NB4 (cell line): ENCODE measurements around the gene ARHGAP5.

Experiments used
- DNase-seq: peaks from one replicate; pipeline ENCODE4 v3.0.0; 2010; ENCODE audit warnings: low read depth
- H3K4me3 ChIP-seq: one replicate; pipeline ENCODE4 v1.5.1; 2011; ENCODE audit warnings: mild to moderate bottlenecking, low read depth, low read length, moderate library complexity
- MAX ChIP-seq: IDR thresholded peaks from 2 replicates; pipeline ENCODE4 v1.6.1; 2011; ENCODE audit warnings: low read depth, low read length
- MYC ChIP-seq: IDR thresholded peaks from 2 replicates; pipeline ENCODE4 v1.6.1; 2011; ENCODE audit warnings: low read depth, low read length
- POLR2A ChIP-seq: IDR thresholded peaks from 2 replicates; pipeline ENCODE4 v1.6.1; 2011; ENCODE audit warnings: mild to moderate bottlenecking; ENCODE audit not compliant: insufficient read length; ENCODE audit errors: extremely low read depth
- TF ChIP-seq, protein P1 (sequence below): IDR thresholded peaks from one replicate; pipeline ENCODE4 v1.5.1; 2012; ENCODE audit warnings: low read depth, low read length

ARHGAP5 gene

GRCh38 chr14:32203928-32204357 is 126.8 kb downstream of the ARHGAP5 start:
- H3K4me3 ChIP-seq: peak overlapping the region; percentile 69
- peak; percentile 20 for DNase-seq
- TF ChIP-seq MAX (no peak), POLR2A (no peak), MYC (no peak)
- TF ChIP-seq, protein P1, sequence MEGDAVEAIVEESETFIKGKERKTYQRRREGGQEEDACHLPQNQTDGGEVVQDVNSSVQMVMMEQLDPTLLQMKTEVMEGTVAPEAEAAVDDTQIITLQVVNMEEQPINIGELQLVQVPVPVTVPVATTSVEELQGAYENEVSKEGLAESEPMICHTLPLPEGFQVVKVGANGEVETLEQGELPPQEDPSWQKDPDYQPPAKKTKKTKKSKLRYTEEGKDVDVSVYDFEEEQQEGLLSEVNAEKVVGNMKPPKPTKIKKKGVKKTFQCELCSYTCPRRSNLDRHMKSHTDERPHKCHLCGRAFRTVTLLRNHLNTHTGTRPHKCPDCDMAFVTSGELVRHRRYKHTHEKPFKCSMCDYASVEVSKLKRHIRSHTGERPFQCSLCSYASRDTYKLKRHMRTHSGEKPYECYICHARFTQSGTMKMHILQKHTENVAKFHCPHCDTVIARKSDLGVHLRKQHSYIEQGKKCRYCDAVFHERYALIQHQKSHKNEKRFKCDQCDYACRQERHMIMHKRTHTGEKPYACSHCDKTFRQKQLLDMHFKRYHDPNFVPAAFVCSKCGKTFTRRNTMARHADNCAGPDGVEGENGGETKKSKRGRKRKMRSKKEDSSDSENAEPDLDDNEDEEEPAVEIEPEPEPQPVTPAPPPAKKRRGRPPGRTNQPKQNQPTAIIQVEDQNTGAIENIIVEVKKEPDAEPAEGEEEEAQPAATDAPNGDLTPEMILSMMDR: no peak

- no peak overlapping the region for H3K4me3 ChIP-seq
- no peak for TF ChIP-seq MAX
- no peak for TF ChIP-seq POLR2A
- TF ChIP-seq MYC: no peak
- TF ChIP-seq, protein P1: no peak
- DNase-seq: no peak
Observed at GRCh38 chr14:32205554-32205953, 128.4 kb downstream of the ARHGAP5 start.

DNA sequence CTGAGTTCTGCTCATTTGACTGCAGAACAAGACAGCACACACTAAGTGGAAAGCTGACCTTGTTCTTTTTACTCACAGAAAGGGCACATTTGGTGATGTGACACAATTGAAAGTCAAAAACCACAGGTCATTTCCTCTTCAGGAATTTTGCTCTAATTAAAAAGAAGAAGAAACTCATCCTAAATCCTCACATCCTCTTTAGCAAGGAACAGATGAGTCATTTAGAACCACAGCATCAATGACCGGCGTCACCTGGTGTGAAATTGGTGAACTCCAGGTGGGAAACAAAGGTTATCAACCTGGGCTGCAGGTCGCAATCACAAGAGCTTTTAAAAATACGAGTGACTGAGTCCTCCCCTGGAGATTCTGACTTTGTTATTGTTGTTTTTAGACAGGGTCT is 128.9 kb downstream of the ARHGAP5 start:
- H3K4me3 ChIP-seq: no peak overlapping the region
- peak; percentile 2 for DNase-seq
- TF ChIP-seq MAX: no peak
- no peak for TF ChIP-seq POLR2A
- TF ChIP-seq, protein P1: no peak
- no peak for TF ChIP-seq MYC

GRCh38 chr14:32206552-32206951 is 129.4 kb downstream of the ARHGAP5 start:
- H3K4me3 ChIP-seq: no peak overlapping the region
- no peak for TF ChIP-seq POLR2A
- TF ChIP-seq MYC: no peak
- TF ChIP-seq, protein P1: no peak
- no peak for TF ChIP-seq MAX

GRCh38 chr14:32208490-32208889 is 131.4 kb downstream of the ARHGAP5 start:
- TF ChIP-seq MYC: no peak
- TF ChIP-seq, protein P1: no peak
- no peak for TF ChIP-seq POLR2A
- no peak overlapping the region for H3K4me3 ChIP-seq
- no peak for DNase-seq

More at GRCh38 chr14:32206552-32206951, 129.4 kb downstream of the ARHGAP5 start:
- no peak for DNase-seq
